NB4 (cell line): ENCODE results near the gene ALDH16A1.

Experiments used
- CTCF ChIP-seq: IDR thresholded peaks from one replicate; pipeline ENCODE4 v1.5.1; 2012; ENCODE audit warnings: low read depth, low read length
- MYC ChIP-seq: IDR thresholded peaks from 2 replicates; pipeline ENCODE4 v1.6.1; 2011; ENCODE audit warnings: low read depth, low read length

- TF ChIP-seq MYC (no peak), CTCF (no peak)
These were observed 19.9 kb downstream of the ALDH16A1 start for GRCh38 chr19:49472936-49473335.
